Stimulated activated CD4-positive, alpha-beta T cell treated with anti-CD3 and anti-CD28 coated beads, Interleukin-12 subunit alpha, Interleukin-12 subunit beta, amount 100 ng/mL, for 24 hours (primary cell): Measurements from ENCODE around the gene KLHDC3.
A peak's percentile ranks its signal among the peaks of the same experiment; 100 is the strongest.

Source experiments
- DNase-seq, 2 experiments: peaks; one replicate each; pipeline ENCODE4 v3.0.0-alpha.2; 2020; ENCODE audit warnings: low read depth in 2 of 2

The KLHDC3 gene, protein sequence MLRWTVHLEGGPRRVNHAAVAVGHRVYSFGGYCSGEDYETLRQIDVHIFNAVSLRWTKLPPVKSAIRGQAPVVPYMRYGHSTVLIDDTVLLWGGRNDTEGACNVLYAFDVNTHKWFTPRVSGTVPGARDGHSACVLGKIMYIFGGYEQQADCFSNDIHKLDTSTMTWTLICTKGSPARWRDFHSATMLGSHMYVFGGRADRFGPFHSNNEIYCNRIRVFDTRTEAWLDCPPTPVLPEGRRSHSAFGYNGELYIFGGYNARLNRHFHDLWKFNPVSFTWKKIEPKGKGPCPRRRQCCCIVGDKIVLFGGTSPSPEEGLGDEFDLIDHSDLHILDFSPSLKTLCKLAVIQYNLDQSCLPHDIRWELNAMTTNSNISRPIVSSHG

DNA sequence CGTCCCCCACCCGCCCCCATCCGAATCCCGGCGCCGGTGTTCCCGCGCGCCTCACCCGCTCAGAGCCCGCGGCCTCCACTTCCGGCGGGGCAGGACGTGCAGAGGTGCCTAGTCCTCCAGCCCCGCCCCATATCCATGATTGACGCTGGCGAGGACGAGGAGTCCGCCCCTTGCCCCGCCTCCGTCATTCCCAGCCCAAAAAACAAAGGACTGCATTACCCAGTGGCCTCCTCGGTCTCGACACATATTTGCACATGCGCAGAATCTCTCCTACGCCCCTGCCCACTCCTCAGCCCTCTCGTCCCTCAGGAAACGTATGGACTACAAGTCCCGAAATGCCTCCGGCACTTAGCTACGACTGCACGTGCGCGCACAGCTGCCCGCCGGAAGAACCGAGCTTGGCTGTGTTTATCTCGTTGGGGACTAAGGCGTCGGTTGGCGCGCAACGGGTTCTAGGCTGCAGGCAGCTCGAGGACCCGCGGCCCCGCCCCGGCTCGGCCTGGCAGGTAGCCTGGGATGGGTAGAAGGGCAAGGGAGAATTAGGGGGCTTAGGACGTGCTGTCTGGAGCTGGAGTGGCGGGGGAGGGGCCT is at the start of gene KLHDC3, which contains the start of gene MEA1:
Gene KLHDC3 (plus strand): TSS at position 407 of the 591 bp plus-strand sequence. CDS start 2,944 bp downstream, outside the sequence.
Gene MEA1 (minus strand): TSS at position 104 of the 591 bp plus-strand sequence. CDS start 133 bp downstream, outside the sequence.
- DNase-seq, result peak; percentile 96 to 99

DNA sequence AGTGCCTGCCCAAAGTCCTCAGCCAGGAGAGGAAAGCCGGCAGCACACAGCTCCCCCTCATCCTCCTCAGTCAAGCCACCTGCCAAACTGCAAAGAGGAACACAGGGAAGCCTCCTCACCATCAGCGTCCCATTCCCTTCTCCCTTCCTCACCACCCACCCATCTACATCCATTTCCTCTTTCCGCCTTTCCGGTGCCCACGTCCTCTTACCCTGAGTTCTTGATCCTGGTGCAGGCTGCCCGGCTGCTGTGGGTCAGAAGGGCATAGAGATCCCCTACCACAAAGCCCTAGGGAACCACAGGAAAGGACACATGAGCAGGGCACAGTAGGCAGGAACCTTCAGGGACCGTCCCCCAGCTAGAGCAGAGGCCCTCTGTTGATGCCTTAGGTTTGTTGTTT is 47.5 kb upstream of the KLHDC3 start:
- no peak for DNase-seq

- DNase-seq, result no peak
Measured at GRCh38 chr6:42967228-42967627, 46.8 kb upstream of the KLHDC3 start.

DNA sequence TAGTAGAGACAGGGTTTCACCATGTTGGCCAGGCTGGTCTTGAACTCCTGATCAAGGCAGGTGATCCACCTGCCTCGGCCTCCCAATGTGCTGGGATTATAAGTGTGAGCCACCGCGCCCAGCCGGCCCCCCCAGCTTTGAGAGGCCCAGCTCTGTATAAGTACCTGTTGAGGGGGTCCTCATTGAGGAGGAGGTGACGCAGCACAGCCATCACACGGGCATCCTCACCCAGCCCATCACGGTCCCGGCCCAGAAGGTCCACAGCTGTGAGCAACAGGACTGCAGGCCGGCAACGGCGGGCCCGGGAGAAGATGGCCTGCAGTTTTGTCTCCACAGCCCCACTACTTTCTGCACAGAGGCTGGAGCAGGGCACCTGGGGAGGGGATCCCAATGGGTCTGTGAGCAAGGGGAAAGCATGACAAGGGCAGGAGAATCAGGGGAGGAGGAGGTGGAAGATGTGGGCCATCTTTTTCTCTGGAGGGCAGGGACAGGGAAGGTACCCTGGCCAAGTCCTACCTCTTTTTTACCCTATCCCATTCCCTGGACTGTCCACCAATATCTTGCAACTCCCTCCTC is 45.8 kb upstream of the KLHDC3 start:
- DNase-seq, result no peak

DNA sequence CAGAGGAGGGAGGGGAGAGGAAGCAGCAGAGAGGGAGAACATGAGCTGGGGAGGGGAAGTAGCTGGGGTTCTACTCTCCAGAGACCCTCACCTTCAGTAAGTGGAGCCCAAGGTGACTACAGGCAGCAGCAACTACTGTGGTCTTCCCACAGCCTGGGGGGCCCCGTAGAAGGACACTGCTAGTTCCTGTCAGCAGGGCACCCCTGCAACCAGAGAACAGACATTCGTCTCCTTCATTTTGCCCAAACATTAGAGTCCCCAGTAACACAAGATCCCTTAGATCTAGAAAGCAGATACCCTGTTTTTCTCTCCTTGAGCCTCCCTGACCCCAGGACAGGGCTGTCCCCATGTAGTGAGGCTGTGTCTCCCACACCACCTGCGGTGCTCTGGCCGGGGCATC is 45.3 kb upstream of the KLHDC3 start:
- no peak for DNase-seq

- no peak for DNase-seq
Measured at GRCh38 chr6:42969431-42969830, 44.6 kb upstream of the KLHDC3 start.

GRCh38 chr6:42969934-42970333 is 44.1 kb upstream of the KLHDC3 start:
- no peak for DNase-seq

DNA sequence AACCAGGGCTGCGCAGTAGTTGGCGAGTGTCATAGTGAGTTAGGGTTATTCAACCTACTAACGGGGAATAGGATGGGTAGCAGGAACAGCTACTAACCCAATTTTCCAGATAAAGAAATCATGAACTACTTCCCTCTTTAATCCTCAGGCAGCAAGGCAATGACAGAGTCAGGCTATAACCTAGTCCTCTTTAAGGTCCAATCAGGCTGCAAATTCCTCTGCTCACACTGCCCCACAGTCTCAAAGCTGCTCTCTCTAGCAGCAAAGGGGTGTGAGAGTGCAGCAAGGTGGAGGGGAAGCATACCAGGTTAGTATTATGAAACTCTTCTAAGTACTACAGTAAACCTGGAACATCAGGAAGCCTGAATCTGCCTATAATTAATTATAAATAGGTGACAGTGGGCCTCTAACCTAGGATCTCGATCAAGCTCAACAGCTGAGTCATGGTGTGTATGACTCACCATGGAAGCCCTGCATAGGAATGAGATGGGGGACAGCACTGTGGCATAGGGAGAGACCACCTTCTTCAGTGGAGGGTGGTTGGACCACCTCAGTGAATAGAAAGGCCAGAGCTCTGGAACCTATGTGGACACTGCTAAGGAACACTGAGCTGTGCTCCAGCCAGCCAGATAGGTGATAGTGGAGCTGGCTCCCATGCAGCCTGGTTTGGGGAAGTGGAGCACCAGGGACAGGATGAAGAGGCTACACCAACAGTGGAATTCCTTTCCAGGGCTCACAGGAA is 43.0 kb upstream of the KLHDC3 start:
- no peak for DNase-seq

- no peak for DNase-seq
Measured at GRCh38 chr6:42971746-42972327, 42.2 kb upstream of the KLHDC3 start.

GRCh38 chr6:42973926-42974325 is 40.1 kb upstream of the KLHDC3 start:
- no peak for DNase-seq

GRCh38 chr6:42974919-42975505 is 39.0 kb upstream of the KLHDC3 start:
- DNase-seq, result no peak

DNA sequence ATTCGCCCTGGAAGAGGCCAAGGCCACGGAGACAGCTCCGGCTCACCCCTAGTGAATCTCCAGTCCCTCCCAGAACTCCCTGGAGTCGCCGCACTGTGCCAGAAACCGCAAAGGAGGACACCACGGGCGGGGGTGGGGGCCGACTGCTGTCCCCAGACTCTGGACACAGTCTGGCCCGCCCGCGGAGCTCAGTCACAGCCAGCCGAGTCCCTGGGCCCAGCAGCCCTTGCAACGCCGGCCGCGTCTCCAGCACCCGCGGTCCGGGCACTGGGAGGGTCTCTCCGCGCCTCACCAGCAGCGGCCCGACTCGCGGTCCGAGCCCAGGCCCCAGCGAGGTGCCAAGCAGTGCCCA is 35.6 kb upstream of the KLHDC3 start:
- DNase-seq, result no peak

DNA sequence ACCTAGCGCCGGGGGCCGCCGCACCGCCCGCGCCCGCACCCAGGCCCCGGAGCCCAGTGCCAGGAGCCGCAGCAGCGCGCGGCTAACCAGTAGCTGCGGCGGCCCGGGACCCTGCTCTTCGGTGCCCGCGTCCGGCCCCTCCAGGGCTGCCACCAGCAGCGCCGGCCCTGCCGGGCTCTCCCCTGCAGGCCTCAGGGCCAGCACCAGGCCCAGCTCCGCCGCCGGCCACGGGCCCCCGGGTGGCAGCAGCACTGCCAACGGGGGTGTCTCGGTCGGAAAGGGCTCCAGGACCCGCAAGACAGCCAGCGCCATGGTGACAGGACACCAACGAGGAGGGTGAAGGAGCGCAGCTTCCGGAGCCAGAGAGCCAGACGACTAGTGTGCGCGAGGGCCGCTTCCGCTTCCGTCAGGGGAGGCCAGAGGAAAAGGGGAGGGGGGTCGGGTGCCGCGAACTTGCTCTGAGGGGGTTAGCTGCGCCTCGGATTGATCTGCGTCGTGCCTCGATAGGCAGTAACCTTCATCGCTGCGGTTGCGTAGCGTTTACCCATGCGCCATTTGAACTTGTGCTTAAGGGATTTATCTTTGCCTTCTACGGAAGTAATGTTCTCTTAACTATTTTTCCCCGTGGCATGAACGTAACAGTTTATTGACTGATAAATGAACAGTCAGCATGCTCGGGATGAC is 35.1 kb upstream of the KLHDC3 start, which contains the start of gene PEX6:
Gene PEX6 (minus strand): TSS at position 343 of the 684 bp plus-strand sequence. CDS start 31 bp downstream, at position 312.
- DNase-seq, result peak; percentile 85 to 90

GRCh38 chr6:42979523-42980177 is 34.4 kb upstream of the KLHDC3 start:
- DNase-seq, result no peak

GRCh38 chr6:42981836-42982235 is 32.2 kb upstream of the KLHDC3 start:
- no peak for DNase-seq

GRCh38 chr6:42984001-42984923 is 29.8 kb upstream of the KLHDC3 start, which contains the start of gene PPP2R5D:
PPP2R5D (plus strand) TSS chr6:42984570; CDS start chr6:42984678, 108 bp downstream.
- peak; percentile 90 to 96 for DNase-seq

DNA sequence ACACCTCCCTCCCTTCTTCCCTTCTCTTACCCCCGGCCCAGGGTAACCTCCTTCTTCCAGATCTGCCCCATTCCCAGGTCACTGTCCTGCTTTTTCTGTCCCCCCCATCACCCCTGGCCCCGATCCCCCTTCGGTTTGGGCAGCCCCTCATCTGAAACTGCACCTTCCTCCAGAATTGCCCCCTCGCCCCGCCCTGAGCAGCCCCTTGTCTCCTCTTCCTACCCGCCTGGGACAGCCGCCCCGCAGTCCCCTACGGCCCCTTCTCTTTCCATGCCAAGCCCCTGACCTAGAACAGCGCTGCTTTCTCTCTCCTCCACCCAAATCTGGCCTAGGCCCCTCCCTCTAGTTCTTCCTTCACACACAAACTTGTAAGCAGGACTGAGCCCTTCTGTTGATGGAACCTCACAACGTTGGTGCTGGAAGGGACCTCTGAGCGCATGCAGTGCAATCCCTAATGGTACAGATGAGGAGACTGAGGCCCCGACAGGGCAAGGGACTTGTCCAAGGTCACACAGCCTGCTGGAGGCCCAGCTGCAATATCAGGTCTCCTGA is 29.0 kb upstream of the KLHDC3 start:
- no peak for DNase-seq
